HEK293 (cell line): Measurements from ENCODE around the gene MAN1C1.

Experiments used
- KLF1 ChIP-seq: fragments of 450-650 bp; formaldehyde crosslinking; IDR thresholded peaks from 2 replicates; pipeline ENCODE4 v1.5.1; 2016; ENCODE audit warnings: missing biosample characterization, missing genetic modification characterization
- KLF9 ChIP-seq: fragments of 450-650 bp; formaldehyde crosslinking; IDR thresholded peaks from 2 replicates; pipeline ENCODE4 v1.5.1; 2016; ENCODE audit warnings: missing biosample characterization, missing genetic modification characterization, low read depth
- OSR2 ChIP-seq: fragments of 450-650 bp; formaldehyde crosslinking; IDR thresholded peaks from 2 replicates; pipeline ENCODE4 v1.5.1; 2016; ENCODE audit warnings: missing biosample characterization, missing genetic modification characterization
- WT1 ChIP-seq: fragments of 450-650 bp; formaldehyde crosslinking; IDR thresholded peaks from 2 replicates; pipeline ENCODE4 v1.5.1; 2016; ENCODE audit warnings: missing biosample characterization, missing genetic modification characterization
- ZBTB10 ChIP-seq: fragments of 450-650 bp; formaldehyde crosslinking; IDR thresholded peaks from 2 replicates; pipeline ENCODE4 v1.5.1; 2016; ENCODE audit warnings: missing biosample characterization, missing genetic modification characterization
- ZFP3 ChIP-seq: fragments of 450-650 bp; formaldehyde crosslinking; IDR thresholded peaks from 2 replicates; pipeline ENCODE4 v1.5.1; 2016; ENCODE audit warnings: low read depth, missing biosample characterization, missing genetic modification characterization
- ZFP41 ChIP-seq: fragments of 450-650 bp; formaldehyde crosslinking; IDR thresholded peaks from 2 replicates; pipeline ENCODE4 v1.5.1; 2016; ENCODE audit warnings: missing biosample characterization, missing genetic modification characterization, borderline replicate concordance
- ZFP69B ChIP-seq: fragments of 450-650 bp; formaldehyde crosslinking; IDR thresholded peaks from 2 replicates; pipeline ENCODE4 v1.5.1; 2016; ENCODE audit warnings: missing biosample characterization, missing genetic modification characterization
- ZNF132 ChIP-seq: fragments of 450-650 bp; formaldehyde crosslinking; IDR thresholded peaks from 2 replicates; pipeline ENCODE4 v1.5.1; 2017; ENCODE audit warnings: missing biosample characterization, missing genetic modification characterization, borderline replicate concordance
- ZNF175 ChIP-seq: fragments of 450-650 bp; formaldehyde crosslinking; IDR thresholded peaks from 2 replicates; pipeline ENCODE4 v1.5.1; 2016; ENCODE audit warnings: missing biosample characterization, missing genetic modification characterization
- ZNF184 ChIP-seq: fragments of 450-650 bp; IDR thresholded peaks from 2 replicates; pipeline ENCODE4 v1.5.1; 2018; ENCODE audit warnings: missing biosample characterization, mild to moderate bottlenecking, missing genetic modification characterization
- ZNF2 ChIP-seq: fragments of 450-650 bp; formaldehyde crosslinking; IDR thresholded peaks from 2 replicates; pipeline ENCODE4 v1.5.1; 2016; ENCODE audit warnings: missing biosample characterization, missing genetic modification characterization
- ZNF274 ChIP-seq, 2 experiments: fragments of 200-500 bp in 1 of 2; fragments of 450-650 bp in 1 of 2; sonication (Bioruptor generic) in 1 of 2; formaldehyde crosslinking in 1 of 2; IDR thresholded peaks; 2 replicates each; pipeline versions ENCODE4 v1.5.1 to v1.6.1; 2014 to 2016; ENCODE audit warnings: borderline replicate concordance in 1 of 2, inconsistent platforms in 1 of 2, low read length in 1 of 2, missing biosample characterization in 1 of 2, missing genetic modification characterization in 1 of 2
- ZNF311 ChIP-seq: fragments of 450-650 bp; formaldehyde crosslinking; IDR thresholded peaks from 2 replicates; pipeline ENCODE4 v1.5.1; 2017; ENCODE audit warnings: missing biosample characterization, missing genetic modification characterization, borderline replicate concordance
- ZNF423 ChIP-seq: fragments of 450-650 bp; formaldehyde crosslinking; IDR thresholded peaks from 2 replicates; pipeline ENCODE4 v1.5.1; 2016; ENCODE audit warnings: missing biosample characterization, missing genetic modification characterization
- ZNF548 ChIP-seq: fragments of 450-650 bp; formaldehyde crosslinking; IDR thresholded peaks from 2 replicates; pipeline ENCODE4 v1.5.1; 2016; ENCODE audit warnings: missing biosample characterization, missing genetic modification characterization
- ZNF561 ChIP-seq: fragments of 450-650 bp; IDR thresholded peaks from 2 replicates; pipeline ENCODE4 v1.5.1; 2018; ENCODE audit warnings: missing biosample characterization, missing genetic modification characterization, borderline replicate concordance
- ZNF624 ChIP-seq: fragments of 450-650 bp; formaldehyde crosslinking; IDR thresholded peaks from 2 replicates; pipeline ENCODE4 v1.5.1; 2017; ENCODE audit warnings: missing biosample characterization, missing genetic modification characterization
- ZNF701 ChIP-seq: fragments of 450-650 bp; formaldehyde crosslinking; IDR thresholded peaks from 2 replicates; pipeline ENCODE4 v1.5.1; 2016; ENCODE audit warnings: missing biosample characterization, missing genetic modification characterization
- TF ChIP-seq, protein P1 (sequence below): fragments of 450-650 bp; formaldehyde crosslinking; IDR thresholded peaks from 2 replicates; pipeline ENCODE4 v1.5.1; 2016; ENCODE audit warnings: missing biosample characterization, missing genetic modification characterization
- TF ChIP-seq, protein P2 (sequence below): fragments of 450-650 bp; formaldehyde crosslinking; IDR thresholded peaks from 2 replicates; pipeline ENCODE4 v1.5.1; 2017; ENCODE audit warnings: missing biosample characterization, missing genetic modification characterization

Gene MAN1C1

DNA sequence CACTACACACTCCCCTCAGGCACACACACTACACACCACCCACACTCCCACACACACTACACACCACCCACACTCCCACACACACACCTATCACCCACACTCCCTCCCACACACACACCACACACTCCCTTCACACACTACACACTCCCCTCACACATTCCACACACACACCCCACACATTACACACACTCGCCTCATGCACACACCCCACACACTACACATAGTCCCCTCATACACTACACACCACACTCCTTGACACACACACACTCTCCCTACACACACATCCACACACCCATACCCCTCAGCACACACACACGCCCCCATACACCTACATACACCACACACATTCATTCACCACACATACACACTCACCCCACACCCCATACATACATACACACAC, 152.4 kb downstream of the MAN1C1 start (continued):
- TF ChIP-seq KLF9 (tag by site-specific recombination) = 0 out of 2 replicates have a peak, but pooled peaks have one; percentile 37
- 0 out of 2 replicates have a peak, but pooled peaks have one; percentile 32 for TF ChIP-seq ZNF175 (tag by site-specific recombination)
- no peak for TF ChIP-seq ZFP3 (tag by site-specific recombination)
- TF ChIP-seq ZNF624 = no peak
- TF ChIP-seq ZBTB10 (tag by site-specific recombination) = no peak
- TF ChIP-seq ZNF423 (tag by site-specific recombination) = no peak
- TF ChIP-seq ZNF184 (tag by site-specific recombination) = no peak
- 0 out of 2 replicates have a peak, but pooled peaks have one; percentile 78 for TF ChIP-seq ZNF311 (tag by site-specific recombination)
- TF ChIP-seq ZFP69B (tag by site-specific recombination) = no peak
- TF ChIP-seq, protein P1, sequence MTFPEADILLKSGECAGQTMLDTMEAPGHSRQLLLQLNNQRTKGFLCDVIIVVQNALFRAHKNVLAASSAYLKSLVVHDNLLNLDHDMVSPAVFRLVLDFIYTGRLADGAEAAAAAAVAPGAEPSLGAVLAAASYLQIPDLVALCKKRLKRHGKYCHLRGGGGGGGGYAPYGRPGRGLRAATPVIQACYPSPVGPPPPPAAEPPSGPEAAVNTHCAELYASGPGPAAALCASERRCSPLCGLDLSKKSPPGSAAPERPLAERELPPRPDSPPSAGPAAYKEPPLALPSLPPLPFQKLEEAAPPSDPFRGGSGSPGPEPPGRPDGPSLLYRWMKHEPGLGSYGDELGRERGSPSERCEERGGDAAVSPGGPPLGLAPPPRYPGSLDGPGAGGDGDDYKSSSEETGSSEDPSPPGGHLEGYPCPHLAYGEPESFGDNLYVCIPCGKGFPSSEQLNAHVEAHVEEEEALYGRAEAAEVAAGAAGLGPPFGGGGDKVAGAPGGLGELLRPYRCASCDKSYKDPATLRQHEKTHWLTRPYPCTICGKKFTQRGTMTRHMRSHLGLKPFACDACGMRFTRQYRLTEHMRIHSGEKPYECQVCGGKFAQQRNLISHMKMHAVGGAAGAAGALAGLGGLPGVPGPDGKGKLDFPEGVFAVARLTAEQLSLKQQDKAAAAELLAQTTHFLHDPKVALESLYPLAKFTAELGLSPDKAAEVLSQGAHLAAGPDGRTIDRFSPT (tag by site-specific recombination) = no peak
- TF ChIP-seq ZNF701 (tag by site-specific recombination) = no peak
- TF ChIP-seq, protein P2, sequence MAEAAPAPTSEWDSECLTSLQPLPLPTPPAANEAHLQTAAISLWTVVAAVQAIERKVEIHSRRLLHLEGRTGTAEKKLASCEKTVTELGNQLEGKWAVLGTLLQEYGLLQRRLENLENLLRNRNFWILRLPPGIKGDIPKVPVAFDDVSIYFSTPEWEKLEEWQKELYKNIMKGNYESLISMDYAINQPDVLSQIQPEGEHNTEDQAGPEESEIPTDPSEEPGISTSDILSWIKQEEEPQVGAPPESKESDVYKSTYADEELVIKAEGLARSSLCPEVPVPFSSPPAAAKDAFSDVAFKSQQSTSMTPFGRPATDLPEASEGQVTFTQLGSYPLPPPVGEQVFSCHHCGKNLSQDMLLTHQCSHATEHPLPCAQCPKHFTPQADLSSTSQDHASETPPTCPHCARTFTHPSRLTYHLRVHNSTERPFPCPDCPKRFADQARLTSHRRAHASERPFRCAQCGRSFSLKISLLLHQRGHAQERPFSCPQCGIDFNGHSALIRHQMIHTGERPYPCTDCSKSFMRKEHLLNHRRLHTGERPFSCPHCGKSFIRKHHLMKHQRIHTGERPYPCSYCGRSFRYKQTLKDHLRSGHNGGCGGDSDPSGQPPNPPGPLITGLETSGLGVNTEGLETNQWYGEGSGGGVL (tag by site-specific recombination) = peak; percentile 43
- TF ChIP-seq ZNF548 = no peak
- no peak for TF ChIP-seq KLF1 (tag by site-specific recombination)
- TF ChIP-seq ZNF2 (tag by site-specific recombination) = no peak
- peak; percentile 50; the same call in 1 of the 2 replicates for TF ChIP-seq WT1 (tag by site-specific recombination)
- TF ChIP-seq ZNF274 (IDR thresholded peaks at IDR 0.05; ENCODE audit: low read length) = no peak
- 0 out of 2 replicates have a peak, but pooled peaks have one; percentile 12 for TF ChIP-seq ZNF274 (tag by site-specific recombination; IDR thresholded peaks at IDR 0.05; ENCODE audit: borderline replicate concordance)
- no peak for TF ChIP-seq OSR2 (tag by site-specific recombination)
- no peak for TF ChIP-seq ZNF132 (tag by site-specific recombination)
- TF ChIP-seq ZFP41 (tag by site-specific recombination) = no peak
- TF ChIP-seq ZNF561 = no peak
